HG03378 (cell line): ENCODE data around the gene CUL9.

Experiments
- ATAC-seq: cut with Tn5 transposase; IDR thresholded peaks from one replicate; pipeline ENCODE4 v1.9.1; 2021; ENCODE audit warnings: mild to moderate bottlenecking, moderate library complexity; ENCODE audit not compliant: unreplicated experiment

CUL9 gene

DNA sequence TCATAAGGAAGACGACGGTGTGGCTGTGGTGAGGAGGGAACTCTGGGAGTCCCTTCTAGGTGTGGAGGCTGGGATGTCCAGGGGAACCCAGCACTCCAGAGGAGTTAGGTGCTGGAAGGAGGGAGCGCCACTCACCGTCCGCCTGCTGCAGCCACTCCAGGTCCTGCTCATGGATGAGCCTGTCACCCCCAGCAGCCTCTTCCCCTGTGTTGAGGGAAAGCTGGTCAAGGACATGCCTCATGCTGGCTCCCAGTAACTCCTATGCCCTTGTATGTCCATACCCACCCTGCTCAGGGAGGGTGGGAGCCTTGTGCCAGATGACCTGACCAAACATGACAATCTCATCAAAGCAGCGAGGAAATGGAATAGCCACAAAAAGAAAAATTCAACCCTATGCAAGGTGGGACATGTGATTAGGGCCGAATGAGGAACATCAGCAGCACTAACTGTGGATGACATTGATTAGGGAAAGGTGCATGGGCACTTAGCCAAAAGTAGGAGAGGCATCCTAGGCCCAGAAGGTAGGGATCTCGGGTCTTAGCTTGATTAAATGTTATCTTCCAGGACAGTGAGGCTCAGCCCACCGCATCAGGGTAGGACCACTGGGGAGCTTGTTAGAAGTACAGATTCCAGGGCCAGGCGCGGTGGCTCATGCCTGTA lies 44.3 kb downstream of the CUL9 start:
- no peak for ATAC-seq

DNA sequence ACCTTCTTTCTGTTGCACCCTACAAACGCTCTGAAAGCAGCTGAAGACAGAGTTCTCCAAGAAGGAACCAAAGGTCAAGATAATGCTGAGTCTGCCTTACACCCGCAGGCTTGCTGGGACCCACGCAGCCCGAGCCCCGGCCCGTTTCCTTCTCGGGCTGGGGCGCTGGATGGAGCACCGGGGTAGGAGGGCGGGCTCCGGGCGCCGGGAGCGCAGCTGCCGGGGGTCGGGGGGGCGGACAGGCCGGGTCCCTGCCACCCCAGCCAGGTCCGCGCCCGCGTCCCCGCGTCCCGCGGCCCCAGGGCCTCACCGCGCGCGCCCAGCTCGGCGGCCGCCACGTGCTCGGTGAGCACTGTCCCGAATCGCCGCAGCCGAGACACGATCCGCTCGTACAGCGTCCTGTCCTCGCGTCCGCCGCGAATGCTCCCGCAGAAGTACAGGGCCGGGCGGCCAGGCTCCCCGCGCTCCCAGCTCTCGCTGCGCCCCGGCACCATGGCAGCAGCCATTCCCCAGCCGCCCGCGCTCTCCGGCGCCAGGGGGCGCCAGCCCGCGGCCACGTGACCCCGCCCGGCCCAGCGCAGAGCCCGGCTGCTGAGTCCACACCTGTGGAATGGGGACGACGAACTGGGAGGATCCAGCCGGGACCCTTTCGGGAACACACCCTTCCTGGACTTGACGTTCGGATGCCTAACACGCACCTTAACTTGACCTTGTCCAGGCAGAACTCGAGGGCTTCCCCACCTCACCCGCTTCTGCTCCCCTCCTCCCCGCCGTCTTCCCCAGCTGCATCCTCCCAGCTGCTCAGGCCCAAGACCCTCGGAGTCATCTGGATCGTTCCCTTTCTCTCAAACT lies 47.2 kb downstream of the CUL9 start, which contains the start of gene DNPH1:
DNPH1 (minus strand) TSS at position 531 of the 852 bp plus-strand sequence; CDS start at position 506, 25 bp downstream.
- ATAC-seq: peak; percentile 56

DNA sequence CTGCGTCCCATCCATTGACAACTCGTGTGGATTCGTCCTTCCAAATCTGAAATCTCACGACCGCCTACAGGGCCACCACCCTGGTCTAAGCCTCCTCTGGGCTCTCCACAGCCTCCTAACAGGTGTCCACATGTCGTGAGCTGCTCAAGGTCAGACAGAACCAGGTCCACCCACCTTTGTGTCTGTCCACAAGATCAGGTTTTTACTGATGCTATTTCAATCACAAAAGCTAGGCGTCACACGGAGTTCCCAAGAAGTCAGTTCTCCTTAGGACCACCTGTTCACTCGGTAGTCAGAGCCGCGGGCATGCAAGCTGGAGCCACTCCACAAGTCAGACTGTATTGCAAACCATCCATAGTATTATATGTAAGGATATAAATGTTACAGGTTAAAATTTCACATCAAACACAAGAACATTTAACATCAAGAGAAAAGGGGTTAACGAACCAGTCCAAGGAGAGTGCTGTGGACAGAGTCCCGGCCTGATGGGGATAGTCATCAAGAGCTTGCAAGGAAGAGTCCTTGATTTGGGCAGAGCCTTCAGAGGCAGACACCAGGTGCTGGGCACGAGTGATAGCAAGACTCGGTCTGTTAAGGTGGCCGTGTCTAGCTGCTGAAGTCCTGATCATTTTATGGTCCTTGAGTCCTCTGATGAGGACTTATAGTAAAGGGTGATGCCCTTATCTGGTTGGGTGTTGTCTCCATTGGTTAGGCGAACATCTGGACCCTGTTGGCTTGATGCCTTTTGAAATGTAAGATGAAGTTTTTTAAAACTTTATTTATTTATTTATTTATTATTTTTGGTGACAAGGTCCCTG lies 48.0 kb downstream of the CUL9 start:
- ATAC-seq: no peak

DNA sequence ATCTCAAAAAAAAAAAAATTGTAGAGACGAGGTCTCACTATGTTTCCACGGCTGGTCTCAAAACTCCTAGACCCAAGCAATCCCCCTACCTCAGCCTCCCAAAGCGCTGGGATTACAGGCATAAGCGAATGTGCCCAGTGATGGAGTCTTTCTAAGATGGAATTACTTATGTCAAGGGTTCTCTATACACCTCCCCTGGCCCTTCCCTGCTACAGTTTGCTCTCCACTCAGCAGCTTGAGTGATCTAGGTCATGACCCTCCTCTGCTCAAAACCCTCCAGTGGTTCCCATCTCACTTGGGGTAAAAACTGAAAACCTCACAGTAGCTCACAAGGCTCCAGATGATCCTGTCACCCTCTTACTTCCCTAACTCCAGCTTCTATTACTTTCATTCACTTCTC lies 49.1 kb downstream of the CUL9 start:
- no peak for ATAC-seq

DNA sequence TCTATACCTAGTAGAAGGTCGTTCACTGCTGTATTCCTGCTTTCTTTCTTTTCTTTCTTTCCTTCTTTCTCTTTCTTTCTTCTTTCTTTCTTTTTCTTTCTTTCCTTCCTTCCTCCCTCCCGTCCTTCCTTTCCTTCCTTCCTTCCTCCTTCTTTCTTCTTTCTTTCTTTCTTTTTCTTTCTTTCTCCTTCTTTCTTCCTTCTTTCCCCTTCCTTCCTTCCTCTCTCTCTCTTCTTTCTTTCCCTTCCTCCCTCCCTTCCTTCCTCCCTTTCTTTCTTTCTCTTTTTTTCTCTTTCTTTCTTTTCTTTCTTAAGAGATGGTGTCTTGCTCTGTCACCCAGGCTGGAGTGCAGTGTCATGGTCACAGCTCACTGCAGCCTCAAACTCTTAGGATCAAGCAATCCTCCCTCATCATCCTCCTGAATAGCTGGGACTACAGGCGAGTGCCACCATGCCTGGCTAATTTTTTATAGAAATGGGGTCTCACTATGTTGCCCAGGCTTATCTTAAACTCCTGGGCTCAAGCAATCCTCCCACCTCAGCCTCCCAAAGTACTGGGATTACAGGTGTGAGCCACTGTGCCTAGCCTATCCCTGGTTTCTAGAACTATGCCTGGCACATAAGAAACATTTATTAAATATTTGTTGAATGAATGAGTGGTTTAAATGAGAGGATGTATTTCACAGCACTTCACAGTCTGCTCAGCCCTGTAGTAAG lies 49.9 kb downstream of the CUL9 start:
- ATAC-seq: no peak

DNA sequence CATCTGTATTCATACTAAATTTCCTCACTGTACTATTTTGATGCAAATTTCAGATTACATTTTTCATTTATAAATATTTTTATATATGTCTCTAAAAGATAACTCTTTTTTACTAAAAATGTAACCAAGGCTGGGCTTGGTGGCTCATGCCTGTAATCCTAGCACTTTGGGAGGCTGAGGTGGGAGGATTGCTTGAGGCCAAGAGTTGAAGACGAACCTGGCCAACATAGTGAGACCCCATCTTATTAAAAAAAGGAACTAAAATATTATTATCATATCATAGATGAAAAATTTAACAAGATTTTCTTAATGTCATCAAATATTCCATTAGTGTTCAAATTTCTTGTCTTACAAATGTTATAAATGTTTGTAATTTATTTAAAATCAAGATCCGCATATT lies 53.8 kb downstream of the CUL9 start:
- ATAC-seq: no peak

DNA sequence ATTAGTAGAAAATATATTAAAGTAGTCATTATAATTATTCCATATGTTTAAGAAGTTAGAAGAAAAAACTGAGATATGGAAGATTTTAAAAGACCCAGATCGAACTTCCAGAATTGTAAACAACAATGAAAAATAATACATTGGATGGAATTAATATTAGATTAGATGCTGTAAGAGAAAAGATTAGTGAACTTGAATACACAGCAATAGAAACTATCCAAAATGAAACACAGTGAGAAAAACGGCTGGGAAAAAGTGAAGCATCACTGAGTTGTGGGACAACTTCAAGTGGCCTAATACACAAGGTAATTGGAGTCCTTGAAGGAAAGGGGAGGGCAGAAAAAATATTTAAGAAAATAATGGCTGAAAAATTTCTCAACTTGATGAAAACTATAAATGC lies 57.1 kb downstream of the CUL9 start:
- ATAC-seq: no peak

DNA sequence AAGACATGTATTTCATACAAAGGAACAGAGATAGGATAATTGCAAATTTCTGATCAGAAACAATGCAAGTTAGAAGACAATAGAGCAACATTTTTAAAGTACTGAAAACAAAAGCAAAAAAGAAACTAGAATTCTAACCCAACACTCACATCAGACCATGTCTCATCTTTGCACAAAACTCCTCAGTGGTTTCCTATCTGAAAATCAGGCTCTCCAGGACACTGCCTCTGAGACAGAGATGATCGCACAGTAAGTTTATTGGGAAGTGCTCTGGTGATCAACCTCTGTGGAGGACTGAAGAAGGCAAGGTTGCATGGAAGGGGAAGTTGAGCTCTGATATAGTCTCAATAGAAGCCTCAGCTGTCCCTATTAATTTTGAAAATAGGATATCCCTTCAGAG lies 59.0 kb downstream of the CUL9 start:
- ATAC-seq: no peak

DNA sequence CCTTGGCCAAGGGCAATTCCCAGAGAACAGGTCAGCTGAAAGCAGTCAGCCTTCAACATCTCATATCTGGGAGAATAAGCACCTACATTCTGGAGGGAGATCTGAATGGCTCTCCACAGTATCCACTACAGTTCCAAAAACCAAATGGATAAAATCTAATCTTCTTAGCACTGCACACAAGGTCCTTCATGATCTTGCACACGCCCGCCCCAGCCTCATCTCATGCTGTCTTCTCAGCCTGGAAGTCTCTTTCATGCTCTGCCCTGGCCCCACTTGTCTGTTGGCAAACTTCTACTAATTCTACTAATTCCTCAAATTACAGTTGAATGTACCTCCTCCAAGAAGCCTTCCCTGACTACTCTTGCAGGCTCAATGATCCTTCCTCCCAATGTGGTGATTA lies 59.5 kb downstream of the CUL9 start:
- ATAC-seq: no peak

DNA sequence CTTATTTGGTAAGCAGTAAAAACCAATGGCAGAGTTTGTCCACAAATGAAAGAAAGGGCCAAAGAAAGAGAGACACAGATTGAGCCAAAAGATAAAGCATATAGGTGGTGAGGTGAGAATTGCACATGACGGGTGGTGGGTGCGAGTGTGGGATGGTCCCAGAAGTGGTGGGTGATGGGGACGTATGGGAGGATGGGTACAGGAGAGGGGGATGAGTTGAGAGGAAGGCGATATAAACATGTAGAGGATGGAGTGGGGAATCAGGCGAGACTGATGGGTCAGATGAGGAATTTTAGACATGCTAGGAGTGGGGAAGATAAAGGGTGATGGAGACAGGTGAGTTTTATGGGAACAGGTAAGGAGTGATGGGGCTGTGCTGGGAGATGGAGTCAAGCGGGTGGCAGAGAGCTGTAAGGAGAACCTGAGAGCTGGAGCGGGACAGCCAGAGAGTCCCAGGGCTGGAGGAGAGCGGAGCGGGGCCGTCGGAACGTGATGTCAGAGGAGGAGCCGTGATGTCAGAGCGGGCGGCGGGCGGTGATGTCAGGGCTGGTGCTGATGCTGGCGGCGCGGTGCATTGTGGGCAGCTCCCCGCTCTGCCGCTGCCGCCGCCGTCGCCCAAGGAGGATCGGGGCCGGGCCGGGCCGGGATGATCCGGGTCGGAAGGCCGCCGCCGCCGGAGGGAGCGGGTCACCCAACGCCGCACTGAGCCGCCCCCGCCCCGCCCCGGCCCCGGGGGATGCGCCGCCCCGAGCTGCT lies 61.1 kb downstream of the CUL9 start, which contains the start of gene TTBK1:
TTBK1 (plus strand) TSS at position 574 of the 756 bp plus-strand sequence. CDS start 3,180 bp downstream, outside the sequence.
- ATAC-seq: no peak

DNA sequence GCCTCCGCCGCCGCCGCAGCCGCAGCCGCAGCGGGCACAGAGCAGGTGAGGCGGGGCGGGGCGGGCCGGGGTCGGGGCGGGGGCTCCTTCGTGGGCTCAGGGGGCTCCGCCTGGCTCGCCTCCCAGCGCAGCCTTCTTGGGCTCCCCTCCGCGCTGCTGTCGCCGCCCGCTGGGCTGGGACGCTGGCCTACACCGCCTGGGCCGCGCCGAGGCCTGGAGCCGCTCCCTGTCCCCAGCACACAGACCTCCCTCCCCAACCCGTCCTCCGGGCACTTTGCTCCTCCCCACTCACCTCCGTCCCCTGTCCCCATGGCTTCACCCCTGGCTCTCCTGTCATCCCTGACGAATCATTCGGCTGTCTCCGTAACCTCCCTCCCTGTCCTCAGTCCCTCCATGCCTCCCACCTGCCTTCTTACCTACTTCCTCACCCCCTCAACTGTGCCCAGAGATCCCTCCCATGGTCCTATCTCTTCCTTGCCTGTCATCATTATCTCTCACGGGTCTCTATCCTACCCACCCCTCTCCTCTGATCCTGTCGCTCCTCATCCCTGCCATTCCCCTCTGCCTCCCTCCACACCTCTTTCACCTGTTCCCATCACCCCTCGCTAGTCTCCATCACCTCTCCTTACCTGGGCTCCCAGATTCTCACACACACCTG lies 61.8 kb downstream of the CUL9 start:
- ATAC-seq: no peak

DNA sequence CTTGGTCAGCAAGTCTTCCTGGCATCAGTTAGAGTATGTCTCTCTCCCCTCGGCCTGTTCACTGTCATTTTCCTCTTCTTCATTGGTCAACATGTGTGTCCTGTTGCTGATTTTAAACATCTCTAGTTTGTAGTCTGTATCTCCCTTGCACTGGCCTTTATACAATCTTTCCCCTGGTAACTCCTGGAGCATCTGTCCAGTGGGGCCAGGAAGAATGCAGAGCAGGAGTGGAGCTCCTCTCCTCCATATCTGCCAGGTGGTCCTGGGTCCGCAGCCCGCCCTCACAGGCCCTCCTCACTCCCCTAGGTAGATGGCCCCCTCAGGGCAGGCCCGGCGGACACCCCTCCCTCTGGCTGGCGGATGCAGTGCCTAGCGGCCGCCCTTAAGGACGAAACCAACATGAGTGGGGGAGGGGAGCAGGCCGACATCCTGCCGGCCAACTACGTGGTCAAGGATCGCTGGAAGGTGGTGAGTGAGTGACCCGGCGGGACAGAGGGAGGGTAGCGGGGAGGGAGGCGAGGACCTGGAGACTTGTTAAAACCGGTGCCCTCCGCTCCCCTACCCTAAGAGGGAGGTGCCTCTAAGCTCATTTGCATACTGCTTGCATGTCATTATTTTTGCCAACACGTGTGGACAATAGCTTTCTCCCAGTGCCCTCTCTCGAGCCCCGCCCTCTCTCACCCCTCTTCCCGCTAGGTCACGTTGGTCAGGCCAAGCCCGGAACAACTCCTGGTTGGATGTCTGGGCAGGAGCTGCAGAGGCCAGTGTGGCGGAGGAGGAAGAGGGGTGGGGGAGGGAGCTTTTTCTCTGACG lies 64.5 kb downstream of the CUL9 start:
- peak; percentile 24 for ATAC-seq

DNA sequence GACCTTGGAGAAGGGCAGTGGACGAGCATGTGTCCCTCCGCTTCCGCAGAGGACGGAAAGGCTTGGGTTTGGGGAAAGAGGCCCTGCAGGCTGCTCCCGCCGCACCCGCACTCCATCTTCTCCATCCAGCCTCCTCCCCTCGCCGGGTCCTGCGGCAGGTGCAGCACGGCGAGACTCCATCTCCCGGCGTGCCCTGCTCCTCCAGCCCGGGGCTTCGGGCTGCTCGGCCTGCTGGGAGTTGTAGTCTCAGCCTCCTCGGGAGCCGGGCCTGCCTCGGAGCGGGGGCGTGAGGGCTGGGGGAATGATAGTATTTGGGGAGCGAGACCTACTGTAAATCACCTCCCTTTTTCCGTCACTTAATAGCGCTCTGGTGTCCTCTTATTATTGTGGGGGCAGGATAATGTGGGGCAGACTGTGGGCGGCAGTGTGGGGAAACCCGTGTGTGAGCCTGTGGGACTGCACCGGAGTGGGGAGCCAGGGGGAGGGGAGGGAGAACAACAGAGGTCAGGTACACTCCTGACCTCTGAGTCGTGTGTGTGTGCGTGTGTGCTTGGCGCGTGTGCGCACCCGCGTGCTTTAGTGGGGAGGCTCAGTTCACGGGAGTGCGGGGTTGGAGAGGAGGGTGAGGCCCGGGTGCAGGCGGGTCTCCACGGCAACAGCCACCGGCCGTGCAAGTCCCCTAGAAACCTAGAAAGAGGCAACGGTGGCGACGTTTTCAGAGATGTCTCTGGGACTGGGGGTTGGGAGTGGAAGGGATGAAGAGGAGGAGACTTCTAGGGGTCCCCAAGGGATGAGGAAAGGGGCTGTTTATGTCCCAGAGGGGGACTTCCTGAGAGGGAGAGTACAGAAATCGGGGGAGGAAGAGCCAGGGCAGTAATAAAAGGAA lies 65.4 kb downstream of the CUL9 start:
- ATAC-seq: peak; percentile 65

DNA sequence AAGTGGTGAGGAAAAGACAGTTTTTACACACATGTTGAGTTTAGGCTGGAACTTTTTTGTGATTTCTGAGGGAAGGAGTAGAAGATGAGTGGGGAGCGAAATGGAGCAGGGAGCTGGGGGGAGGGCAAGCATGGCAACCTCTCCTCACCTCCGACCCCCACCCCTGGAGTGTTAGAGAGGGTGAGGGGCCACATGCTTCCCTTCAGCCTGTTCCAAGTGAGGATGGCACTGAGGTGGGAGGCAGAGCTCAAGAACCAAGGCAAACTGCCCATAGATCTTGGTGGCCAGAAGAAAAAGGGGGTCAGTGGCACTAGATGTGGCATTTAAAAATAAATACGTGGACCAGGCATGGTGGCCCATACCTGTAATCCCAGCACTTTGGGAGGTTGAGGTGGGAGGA lies 66.1 kb downstream of the CUL9 start:
- no peak for ATAC-seq

DNA sequence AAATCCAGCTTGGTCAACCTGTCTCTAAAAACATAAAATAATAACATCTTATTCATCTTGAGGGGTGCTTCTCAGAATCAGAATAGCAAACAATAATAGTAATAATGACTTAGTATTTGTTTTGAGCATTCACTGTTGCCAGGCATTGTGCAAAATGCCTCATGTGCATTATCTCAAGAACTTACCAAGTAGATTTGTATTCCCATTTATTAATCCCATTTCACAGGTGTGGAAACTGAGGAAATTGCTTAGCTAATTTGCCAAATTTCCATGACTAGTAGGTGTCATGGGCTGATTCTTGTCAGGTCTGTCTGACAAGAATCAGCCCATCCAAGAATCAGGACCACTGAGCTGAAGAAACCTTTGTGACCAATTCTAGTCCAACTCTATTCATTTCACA lies 66.8 kb downstream of the CUL9 start:
- ATAC-seq: no peak

DNA sequence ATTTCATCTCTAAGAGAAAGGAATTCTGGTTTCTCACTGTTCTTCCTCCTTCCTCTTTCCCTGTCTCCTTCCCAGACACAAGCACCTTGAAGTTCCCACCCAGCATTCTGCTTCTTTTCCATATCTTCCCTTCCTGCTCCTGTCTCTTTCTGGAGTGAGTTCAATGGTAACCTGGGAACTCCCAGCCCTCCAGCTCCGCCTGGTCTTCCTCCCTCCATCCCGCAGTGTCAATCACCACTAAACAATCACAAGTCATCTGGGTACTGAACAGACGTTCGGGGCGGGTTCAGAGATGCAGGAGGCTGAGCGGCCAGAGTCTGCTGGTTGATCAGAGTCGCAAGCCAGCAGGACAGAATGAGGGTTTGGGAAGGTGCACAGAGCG lies 69.0 kb downstream of the CUL9 start:
- no peak for ATAC-seq

DNA sequence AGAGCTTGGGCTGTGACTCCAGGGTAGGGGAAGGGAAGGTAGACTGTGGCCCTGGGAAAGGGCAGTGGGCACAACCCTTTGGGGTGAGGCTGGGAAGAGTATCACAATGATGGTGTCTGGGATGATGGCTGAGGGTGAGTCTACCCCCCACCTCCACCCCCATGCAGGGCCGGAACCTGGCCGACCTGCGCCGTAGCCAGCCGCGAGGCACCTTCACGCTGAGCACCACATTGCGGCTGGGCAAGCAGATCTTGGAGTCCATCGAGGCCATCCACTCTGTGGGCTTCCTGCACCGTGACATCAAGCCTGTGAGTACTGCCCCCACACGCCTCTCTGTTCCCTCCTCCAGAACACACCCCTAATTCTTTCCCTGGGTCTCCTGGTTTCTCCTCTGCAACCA lies 71.4 kb downstream of the CUL9 start:
- ATAC-seq: no peak
